HepG2 (cell line): Measurements from ENCODE around the gene TMF1. TPM values are rescaled to one million over a fixed set of nuclear protein-coding genes. Genes with fewer than 3 reads are reported as not detected.

Experiments
- KMT2A ChIP-seq: sonication (generic); formaldehyde crosslinking; IDR thresholded peaks from 2 replicates; pipeline ENCODE4 v1.4.0; 2020; ENCODE audit warnings: missing genetic modification reagents
- SAP130 ChIP-seq: IDR thresholded peaks from 2 replicates; pipeline ENCODE4 v1.6.1; 2016; ENCODE audit warnings: low read depth
- TRIM24 ChIP-seq: sonication (generic); formaldehyde crosslinking; IDR thresholded peaks from 2 replicates; pipeline ENCODE4 v1.8.0; 2022; ENCODE audit warnings: mild to moderate bottlenecking, missing genetic modification reagents
- ZBTB20 ChIP-seq: sonication (generic); formaldehyde crosslinking; IDR thresholded peaks from 2 replicates; pipeline ENCODE4 v1.8.1; 2023; ENCODE audit warnings: missing genetic modification reagents, low read depth, mild to moderate bottlenecking, borderline replicate concordance
- ZFP36L2 ChIP-seq: sonication (generic); formaldehyde crosslinking; IDR thresholded peaks from 2 replicates; pipeline ENCODE4 v1.4.0; 2020; ENCODE audit warnings: missing genetic modification reagents
- ZNF569 ChIP-seq: sonication (generic); formaldehyde crosslinking; IDR thresholded peaks from 2 replicates; pipeline ENCODE4 v1.5.0; 2020; ENCODE audit warnings: mild to moderate bottlenecking, missing genetic modification reagents, moderate library complexity, borderline replicate concordance
- ZNF782 ChIP-seq: sonication (generic); formaldehyde crosslinking; IDR thresholded peaks from 2 replicates; pipeline ENCODE4 v1.4.0; 2020; ENCODE audit warnings: missing genetic modification reagents, mild to moderate bottlenecking, borderline replicate concordance
- polyA plus RNA-seq, 8 experiments: library from polyadenylated mRNA; depleted of rRNA in 3 of 8; stranded (reverse) in 7 of 8; unstranded in 1 of 8; fragments of >200 nt; fragmentation: Illumina TruSeq in 4 of 8; extraction: Trizol in 4 of 8; gene quantifications; 2 replicates each; pipeline versions ENCODE4 v1.2.1 to v1.2.3, GENCODE V29; 2011 to 2016; ENCODE audit warnings: low read depth in 4 of 8, missing spikeins in 1 of 8, mixed read lengths in 1 of 8; ENCODE audit not compliant: insufficient read depth in 1 of 8
- total RNA-seq, 5 experiments: library from RNA; depleted of rRNA; stranded (reverse); fragments of >200 nt; fragmentation: Illumina TruSeq; extraction: Trizol; gene quantifications; 2 replicates each; pipeline ENCODE4 v1.2.3, GENCODE V29; 2016; ENCODE audit warnings: low read depth in 1 of 5
- TF ChIP-seq, protein P1 (sequence below): sonication (generic); formaldehyde crosslinking; IDR thresholded peaks from one replicate; pipeline ENCODE4 v1.5.1; 2020; ENCODE audit warnings: mild to moderate bottlenecking, missing genetic modification reagents; ENCODE audit errors: not compliant biosample characterization
- TF ChIP-seq, protein P2 (sequence below): sonication (generic); formaldehyde crosslinking; IDR thresholded peaks from 2 replicates; pipeline ENCODE4 v1.4.0; 2020; ENCODE audit warnings: missing genetic modification reagents, borderline replicate concordance
- TF ChIP-seq, protein P3 (sequence below): IDR thresholded peaks from 2 replicates; pipeline ENCODE4 v1.6.1; 2016; ENCODE audit warnings: missing genetic modification reagents, missing compliant biosample characterization
- TF ChIP-seq, protein P4 (sequence below): sonication (generic); formaldehyde crosslinking; IDR thresholded peaks from 2 replicates; pipeline ENCODE4 v1.4.0; 2020; ENCODE audit warnings: mild to moderate bottlenecking, missing genetic modification reagents

The TMF1 gene
- total and polyA plus RNA-seq, 2 of the 13 experiments (the other 11 are each of a cell fraction or from before 2014, with no cell fraction given), result 12.1 to 38.4 TPM

DNA sequence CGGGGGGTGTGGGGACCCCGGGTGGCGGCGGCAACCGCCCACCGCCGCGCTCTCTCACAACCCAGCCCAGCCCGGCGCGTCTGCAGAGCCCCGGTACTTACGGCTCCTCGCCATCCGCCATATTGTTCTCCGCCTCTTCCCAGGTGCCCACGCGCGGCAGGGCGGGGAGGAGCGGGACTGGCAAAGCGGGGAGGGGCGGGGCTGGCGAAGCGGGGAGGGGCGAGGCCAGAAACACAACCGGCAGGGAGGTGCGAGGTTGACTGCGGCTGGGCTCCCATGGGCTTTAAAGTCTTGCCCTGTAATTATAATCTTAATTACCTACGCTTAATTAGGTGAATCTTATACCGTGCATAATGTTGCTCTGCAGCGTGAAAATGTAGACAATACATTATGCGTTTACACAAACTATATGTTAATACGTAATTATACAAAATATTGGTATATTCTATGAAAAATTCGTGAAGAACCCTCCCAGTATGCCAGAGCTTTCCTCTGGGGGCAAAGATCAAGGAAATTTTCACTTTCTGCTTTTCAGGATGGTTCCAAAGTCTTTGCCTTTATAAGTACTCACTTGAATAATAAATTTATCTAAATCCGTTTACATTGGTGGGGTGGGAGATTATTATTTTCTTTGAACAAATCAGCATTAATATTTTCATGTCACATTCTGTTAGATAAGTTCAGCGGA lies 28.2 kb upstream of the TMF1 start, which contains the start of gene UBA3 (continued):
- TF ChIP-seq, protein P1, sequence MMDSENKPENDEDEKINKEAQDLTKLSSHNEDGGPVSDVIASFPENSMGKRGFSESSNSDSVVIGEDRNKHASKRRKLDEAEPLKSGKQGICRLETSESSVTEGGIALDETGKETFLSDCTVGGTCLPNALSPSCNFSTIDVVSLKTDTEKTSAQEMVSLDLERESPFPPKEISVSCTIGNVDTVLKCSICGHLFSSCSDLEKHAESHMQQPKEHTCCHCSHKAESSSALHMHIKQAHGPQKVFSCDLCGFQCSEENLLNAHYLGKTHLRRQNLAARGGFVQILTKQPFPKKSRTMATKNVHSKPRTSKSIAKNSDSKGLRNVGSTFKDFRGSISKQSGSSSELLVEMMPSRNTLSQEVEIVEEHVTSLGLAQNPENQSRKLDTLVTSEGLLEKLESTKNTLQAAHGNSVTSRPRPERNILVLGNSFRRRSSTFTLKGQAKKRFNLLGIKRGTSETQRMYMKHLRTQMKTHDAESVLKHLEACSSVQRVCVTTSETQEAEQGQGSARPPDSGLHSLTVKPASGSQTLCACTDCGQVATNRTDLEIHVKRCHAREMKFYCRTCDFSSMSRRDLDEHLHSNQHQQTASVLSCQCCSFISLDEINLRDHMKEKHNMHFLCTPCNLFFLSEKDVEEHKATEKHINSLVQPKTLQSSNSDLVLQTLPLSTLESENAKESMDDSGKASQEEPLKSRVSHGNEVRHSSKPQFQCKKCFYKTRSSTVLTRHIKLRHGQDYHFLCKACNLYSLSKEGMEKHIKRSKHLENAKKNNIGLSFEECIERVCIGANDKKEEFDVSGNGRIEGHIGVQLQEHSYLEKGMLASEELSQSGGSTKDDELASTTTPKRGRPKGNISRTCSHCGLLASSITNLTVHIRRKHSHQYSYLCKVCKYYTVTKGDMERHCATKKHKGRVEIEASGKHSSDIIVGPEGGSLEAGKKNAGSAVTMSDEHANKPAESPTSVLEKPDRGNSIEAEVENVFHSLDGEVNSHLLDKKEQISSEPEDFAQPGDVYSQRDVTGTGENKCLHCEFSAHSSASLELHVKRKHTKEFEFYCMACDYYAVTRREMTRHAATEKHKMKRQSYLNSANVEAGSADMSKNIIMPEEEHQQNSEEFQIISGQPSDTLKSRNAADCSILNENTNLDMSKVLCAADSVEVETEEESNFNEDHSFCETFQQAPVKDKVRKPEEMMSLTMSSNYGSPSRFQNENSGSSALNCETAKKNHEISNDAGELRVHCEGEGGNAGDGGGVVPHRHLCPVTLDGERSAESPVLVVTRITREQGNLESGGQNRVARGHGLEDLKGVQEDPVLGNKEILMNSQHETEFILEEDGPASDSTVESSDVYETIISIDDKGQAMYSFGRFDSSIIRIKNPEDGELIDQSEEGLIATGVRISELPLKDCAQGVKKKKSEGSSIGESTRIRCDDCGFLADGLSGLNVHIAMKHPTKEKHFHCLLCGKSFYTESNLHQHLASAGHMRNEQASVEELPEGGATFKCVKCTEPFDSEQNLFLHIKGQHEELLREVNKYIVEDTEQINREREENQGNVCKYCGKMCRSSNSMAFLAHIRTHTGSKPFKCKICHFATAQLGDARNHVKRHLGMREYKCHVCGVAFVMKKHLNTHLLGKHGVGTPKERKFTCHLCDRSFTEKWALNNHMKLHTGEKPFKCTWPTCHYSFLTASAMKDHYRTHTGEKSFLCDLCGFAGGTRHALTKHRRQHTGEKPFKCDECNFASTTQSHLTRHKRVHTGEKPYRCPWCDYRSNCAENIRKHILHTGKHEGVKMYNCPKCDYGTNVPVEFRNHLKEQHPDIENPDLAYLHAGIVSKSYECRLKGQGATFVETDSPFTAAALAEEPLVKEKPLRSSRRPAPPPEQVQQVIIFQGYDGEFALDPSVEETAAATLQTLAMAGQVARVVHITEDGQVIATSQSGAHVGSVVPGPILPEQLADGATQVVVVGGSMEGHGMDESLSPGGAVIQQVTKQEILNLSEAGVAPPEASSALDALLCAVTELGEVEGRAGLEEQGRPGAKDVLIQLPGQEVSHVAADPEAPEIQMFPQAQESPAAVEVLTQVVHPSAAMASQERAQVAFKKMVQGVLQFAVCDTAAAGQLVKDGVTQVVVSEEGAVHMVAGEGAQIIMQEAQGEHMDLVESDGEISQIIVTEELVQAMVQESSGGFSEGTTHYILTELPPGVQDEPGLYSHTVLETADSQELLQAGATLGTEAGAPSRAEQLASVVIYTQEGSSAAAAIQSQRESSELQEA (CRISPR knock-in tag), result no peak
- TF ChIP-seq ZNF569 (no peak), TRIM24 (CRISPR knock-in tag) (no peak), KMT2A (CRISPR knock-in tag) (0 out of 2 replicates have a peak, but pooled peaks have one; percentile 9), SAP130 (peak; percentile 48; the same call in 1 of the 2 replicates), ZNF782 (CRISPR knock-in tag) (no peak), ZFP36L2 (CRISPR knock-in tag) (no peak), ZBTB20 (CRISPR knock-in tag) (no peak)
- TF ChIP-seq, protein P2, sequence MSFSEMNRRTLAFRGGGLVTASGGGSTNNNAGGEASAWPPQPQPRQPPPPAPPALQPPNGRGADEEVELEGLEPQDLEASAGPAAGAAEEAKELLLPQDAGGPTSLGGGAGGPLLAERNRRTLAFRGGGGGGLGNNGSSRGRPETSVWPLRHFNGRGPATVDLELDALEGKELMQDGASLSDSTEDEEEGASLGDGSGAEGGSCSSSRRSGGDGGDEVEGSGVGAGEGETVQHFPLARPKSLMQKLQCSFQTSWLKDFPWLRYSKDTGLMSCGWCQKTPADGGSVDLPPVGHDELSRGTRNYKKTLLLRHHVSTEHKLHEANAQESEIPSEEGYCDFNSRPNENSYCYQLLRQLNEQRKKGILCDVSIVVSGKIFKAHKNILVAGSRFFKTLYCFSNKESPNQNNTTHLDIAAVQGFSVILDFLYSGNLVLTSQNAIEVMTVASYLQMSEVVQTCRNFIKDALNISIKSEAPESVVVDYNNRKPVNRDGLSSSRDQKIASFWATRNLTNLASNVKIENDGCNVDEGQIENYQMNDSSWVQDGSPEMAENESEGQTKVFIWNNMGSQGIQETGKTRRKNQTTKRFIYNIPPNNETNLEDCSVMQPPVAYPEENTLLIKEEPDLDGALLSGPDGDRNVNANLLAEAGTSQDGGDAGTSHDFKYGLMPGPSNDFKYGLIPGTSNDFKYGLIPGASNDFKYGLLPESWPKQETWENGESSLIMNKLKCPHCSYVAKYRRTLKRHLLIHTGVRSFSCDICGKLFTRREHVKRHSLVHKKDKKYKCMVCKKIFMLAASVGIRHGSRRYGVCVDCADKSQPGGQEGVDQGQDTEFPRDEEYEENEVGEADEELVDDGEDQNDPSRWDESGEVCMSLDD (CRISPR knock-in tag), result no peak
- TF ChIP-seq, protein P3, sequence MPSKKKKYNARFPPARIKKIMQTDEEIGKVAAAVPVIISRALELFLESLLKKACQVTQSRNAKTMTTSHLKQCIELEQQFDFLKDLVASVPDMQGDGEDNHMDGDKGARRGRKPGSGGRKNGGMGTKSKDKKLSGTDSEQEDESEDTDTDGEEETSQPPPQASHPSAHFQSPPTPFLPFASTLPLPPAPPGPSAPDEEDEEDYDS (CRISPR knock-in tag), result peak; percentile 48
- TF ChIP-seq, protein P4, sequence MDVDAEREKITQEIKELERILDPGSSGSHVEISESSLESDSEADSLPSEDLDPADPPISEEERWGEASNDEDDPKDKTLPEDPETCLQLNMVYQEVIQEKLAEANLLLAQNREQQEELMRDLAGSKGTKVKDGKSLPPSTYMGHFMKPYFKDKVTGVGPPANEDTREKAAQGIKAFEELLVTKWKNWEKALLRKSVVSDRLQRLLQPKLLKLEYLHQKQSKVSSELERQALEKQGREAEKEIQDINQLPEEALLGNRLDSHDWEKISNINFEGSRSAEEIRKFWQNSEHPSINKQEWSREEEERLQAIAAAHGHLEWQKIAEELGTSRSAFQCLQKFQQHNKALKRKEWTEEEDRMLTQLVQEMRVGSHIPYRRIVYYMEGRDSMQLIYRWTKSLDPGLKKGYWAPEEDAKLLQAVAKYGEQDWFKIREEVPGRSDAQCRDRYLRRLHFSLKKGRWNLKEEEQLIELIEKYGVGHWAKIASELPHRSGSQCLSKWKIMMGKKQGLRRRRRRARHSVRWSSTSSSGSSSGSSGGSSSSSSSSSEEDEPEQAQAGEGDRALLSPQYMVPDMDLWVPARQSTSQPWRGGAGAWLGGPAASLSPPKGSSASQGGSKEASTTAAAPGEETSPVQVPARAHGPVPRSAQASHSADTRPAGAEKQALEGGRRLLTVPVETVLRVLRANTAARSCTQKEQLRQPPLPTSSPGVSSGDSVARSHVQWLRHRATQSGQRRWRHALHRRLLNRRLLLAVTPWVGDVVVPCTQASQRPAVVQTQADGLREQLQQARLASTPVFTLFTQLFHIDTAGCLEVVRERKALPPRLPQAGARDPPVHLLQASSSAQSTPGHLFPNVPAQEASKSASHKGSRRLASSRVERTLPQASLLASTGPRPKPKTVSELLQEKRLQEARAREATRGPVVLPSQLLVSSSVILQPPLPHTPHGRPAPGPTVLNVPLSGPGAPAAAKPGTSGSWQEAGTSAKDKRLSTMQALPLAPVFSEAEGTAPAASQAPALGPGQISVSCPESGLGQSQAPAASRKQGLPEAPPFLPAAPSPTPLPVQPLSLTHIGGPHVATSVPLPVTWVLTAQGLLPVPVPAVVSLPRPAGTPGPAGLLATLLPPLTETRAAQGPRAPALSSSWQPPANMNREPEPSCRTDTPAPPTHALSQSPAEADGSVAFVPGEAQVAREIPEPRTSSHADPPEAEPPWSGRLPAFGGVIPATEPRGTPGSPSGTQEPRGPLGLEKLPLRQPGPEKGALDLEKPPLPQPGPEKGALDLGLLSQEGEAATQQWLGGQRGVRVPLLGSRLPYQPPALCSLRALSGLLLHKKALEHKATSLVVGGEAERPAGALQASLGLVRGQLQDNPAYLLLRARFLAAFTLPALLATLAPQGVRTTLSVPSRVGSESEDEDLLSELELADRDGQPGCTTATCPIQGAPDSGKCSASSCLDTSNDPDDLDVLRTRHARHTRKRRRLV, result no peak
